Iris pigment epithelial cell (primary cell): ENCODE results near the gene PDYN.
A peak's percentile ranks its signal among the peaks of the same experiment; 100 is the strongest.

ENCODE experiments used
- DNase-seq: peaks from one replicate; pipeline ENCODE4 v3.0.0-alpha.2; 2011; ENCODE audit warnings: low read depth

The PDYN gene

GRCh38 chr20:1994627-1995026 is 769 bp upstream of the PDYN start:
- DNase-seq = no peak

- DNase-seq = no peak
Measured at GRCh38 chr20:1992359-1993110, 1.3 kb downstream of the PDYN start.

- DNase-seq = no peak
Measured at GRCh38 chr20:1987826-1988225, 6.0 kb downstream of the PDYN start.

GRCh38 chr20:1983301-1983700 is 10.6 kb downstream of the PDYN start:
- DNase-seq = no peak

GRCh38 chr20:1982686-1983085 is 11.2 kb downstream of the PDYN start:
- DNase-seq = no peak

- peak; percentile 6 for DNase-seq
Measured at GRCh38 chr20:1979106-1979778, 14.6 kb downstream of the PDYN start.

- DNase-seq = no peak
Measured at GRCh38 chr20:1975291-1975690, 18.6 kb downstream of the PDYN start.

GRCh38 chr20:1973601-1974440 is 20.0 kb downstream of the PDYN start:
- no peak for DNase-seq

GRCh38 chr20:1971893-1972586 is 21.8 kb downstream of the PDYN start:
- DNase-seq = no peak

- DNase-seq = no peak
Measured at GRCh38 chr20:1968964-1969363, 24.9 kb downstream of the PDYN start.

GRCh38 chr20:1965520-1966351 is 28.1 kb downstream of the PDYN start:
- peak; percentile 59 for DNase-seq

GRCh38 chr20:1964659-1965405 is 29.0 kb downstream of the PDYN start:
- no peak for DNase-seq

- no peak for DNase-seq
Measured at GRCh38 chr20:1964061-1964460, 29.8 kb downstream of the PDYN start.

GRCh38 chr20:1961374-1961773 is 32.5 kb downstream of the PDYN start:
- no peak for DNase-seq

GRCh38 chr20:1959156-1959555 is 34.7 kb downstream of the PDYN start:
- no peak for DNase-seq

- no peak for DNase-seq
Measured at GRCh38 chr20:1958426-1958825, 35.4 kb downstream of the PDYN start.

- DNase-seq = no peak
Measured at GRCh38 chr20:1955217-1955616, 38.6 kb downstream of the PDYN start.

GRCh38 chr20:1953621-1954020 is 40.2 kb downstream of the PDYN start:
- no peak for DNase-seq

- no peak for DNase-seq
Measured at GRCh38 chr20:1952737-1953530, 40.9 kb downstream of the PDYN start.
